Tibial nerve (tissue), 4 donors: ENCODE results near the gene SYTL3.

Source experiments
- CTCF ChIP-seq, 5 experiments: fragments of 200-600 bp in 3 of 5; fragments of 450-650 bp in 2 of 5; sonication (generic) in 3 of 5; IDR thresholded peaks; one replicate each; pipeline ENCODE4 v1.5.1; 2016 to 2019; ENCODE audit warnings: antibody characterized with exemption in 5 of 5, mild to moderate bottlenecking in 3 of 5, moderate library complexity in 2 of 5
- EP300 ChIP-seq, 2 donors: sonication (generic); formaldehyde crosslinking; IDR thresholded peaks; one replicate each; pipeline ENCODE4 v1.6.1; 2017; ENCODE audit warnings: antibody characterized with exemption in 2 of 2, mild to moderate bottlenecking in 1 of 2

GRCh38 chr6:158611541-158612370 is 38.1 kb upstream of the SYTL3 start:
- TF ChIP-seq CTCF (IDR thresholded peaks at IDR 0.05) (no peak), EP300 (IDR thresholded peaks at IDR 0.05) (no peak)
